ENCODE measurements around the gene PRKAR2A. TPM values are rescaled to one million over a fixed set of nuclear protein-coding genes. Genes with fewer than 3 reads are reported as not detected.

Gene PRKAR2A
- total RNA-seq, 1 experiment from 2014 or later, result 61.3 TPM

GRCh38 chr3:48859206-48859605 lies 11.5 kb upstream of the PRKAR2A start:
- no peaks in the 10 kb centered on the region for H3K9me3 Mint-ChIP-seq (ENCODE audit: unreplicated experiment)
- no peaks in the 10 kb centered on the region for H3K27me3 Mint-ChIP-seq (ENCODE audit: insufficient read depth, unreplicated experiment)
- no peak overlapping the region for H3K27ac Mint-ChIP-seq (ENCODE audit: low read depth, unreplicated experiment)
- ChIA-PET POLR2A (no interaction called here), CTCF (no interaction called here)
- DNase-seq (ENCODE audit: unreplicated experiment), result no peak
- peaks cover 4% of the 10 kb centered on the region for H3K4me1 Mint-ChIP-seq (ENCODE audit: insufficient read depth, unreplicated experiment)
- intact Hi-C loops (cut with micrococcal nuclease), result no loop called here
- H3K36me3 Mint-ChIP-seq (ENCODE audit: insufficient read depth, unreplicated experiment), result peaks cover 15% of the 10 kb centered on the region
- BruUV-seq (replicated peaks), result no TSS peak
- H3K4me3 Mint-ChIP-seq (ENCODE audit: unreplicated experiment), result no peak overlapping the region
- no peak for TF ChIP-seq CTCF (IDR thresholded peaks at IDR 0.05; ENCODE audit: unreplicated experiment)

GRCh38 chr3:48858709-48859108 lies 11.0 kb upstream of the PRKAR2A start:
- TF ChIP-seq CTCF (IDR thresholded peaks at IDR 0.05; ENCODE audit: unreplicated experiment), result no peak
- Mint-ChIP-seq H3K4me3 (ENCODE audit: unreplicated experiment) (no peak overlapping the region), H3K27me3 (ENCODE audit: insufficient read depth, unreplicated experiment) (no peaks in the 10 kb centered on the region), H3K4me1 (ENCODE audit: insufficient read depth, unreplicated experiment) (peaks cover 4% of the 10 kb centered on the region), H3K9me3 (ENCODE audit: unreplicated experiment) (no peaks in the 10 kb centered on the region), H3K27ac (ENCODE audit: low read depth, unreplicated experiment) (no peak overlapping the region), H3K36me3 (ENCODE audit: insufficient read depth, unreplicated experiment) (peaks cover 15% of the 10 kb centered on the region)
- ChIA-PET CTCF (no interaction called here), POLR2A (no interaction called here)
- intact Hi-C loops (cut with micrococcal nuclease), result no loop called here
- DNase-seq (ENCODE audit: unreplicated experiment), result no peak
- BruUV-seq (replicated peaks), result no TSS peak

GRCh38 chr3:48857641-48858040 lies 10.0 kb upstream of the PRKAR2A start:
- BruUV-seq (replicated peaks), result no TSS peak
- Mint-ChIP-seq H3K4me1 (ENCODE audit: insufficient read depth, unreplicated experiment) (peaks cover 3% of the 10 kb centered on the region), H3K9me3 (ENCODE audit: unreplicated experiment) (no peaks in the 10 kb centered on the region), H3K4me3 (ENCODE audit: unreplicated experiment) (no peak overlapping the region), H3K27ac (ENCODE audit: low read depth, unreplicated experiment) (no peak overlapping the region), H3K27me3 (ENCODE audit: insufficient read depth, unreplicated experiment) (no peaks in the 10 kb centered on the region), H3K36me3 (ENCODE audit: insufficient read depth, unreplicated experiment) (peaks cover 15% of the 10 kb centered on the region)
- TF ChIP-seq CTCF (IDR thresholded peaks at IDR 0.05; ENCODE audit: unreplicated experiment), result no peak
- no peak for DNase-seq (ENCODE audit: unreplicated experiment)
- intact Hi-C loops (cut with micrococcal nuclease), result no loop called here
- ChIA-PET POLR2A (interaction anchor here (2.3 kb wide), 1 partner anchor 11 kb away, joined by 12 read pairs; the partner anchor contains the start of gene PRKAR2A), CTCF (interaction anchor here (0.7 kb wide), 1 partner anchor 477 kb away, joined by 3 read pairs; no protein-coding TSS in a partner anchor)

GRCh38 chr3:48856469-48856868 lies 8.8 kb upstream of the PRKAR2A start:
- CTCF ChIA-PET, result interaction anchor here (0.5 to 0.9 kb wide), 2 partner anchors 9 to 52 kb away, joined by 3 read pairs; partner anchors contain the start of gene PRKAR2A
- BruUV-seq (replicated peaks), result no TSS peak
- H3K27me3 Mint-ChIP-seq (ENCODE audit: insufficient read depth, unreplicated experiment), result no peaks in the 10 kb centered on the region
- no peak for DNase-seq (ENCODE audit: unreplicated experiment)
- POLR2A ChIA-PET, result interaction anchor here (2.3 kb wide), 1 partner anchor 9 kb away, joined by 12 read pairs; the partner anchor contains the start of gene PRKAR2A
- intact Hi-C loops (cut with micrococcal nuclease), result no loop called here
- no peak overlapping the region for H3K27ac Mint-ChIP-seq (ENCODE audit: low read depth, unreplicated experiment)
- H3K4me3 Mint-ChIP-seq (ENCODE audit: unreplicated experiment), result no peak overlapping the region
- no peaks in the 10 kb centered on the region for H3K9me3 Mint-ChIP-seq (ENCODE audit: unreplicated experiment)
- no peaks in the 10 kb centered on the region for H3K4me1 Mint-ChIP-seq (ENCODE audit: insufficient read depth, unreplicated experiment)
- no peak for TF ChIP-seq CTCF (IDR thresholded peaks at IDR 0.05; ENCODE audit: unreplicated experiment)
- peaks cover 12% of the 10 kb centered on the region for H3K36me3 Mint-ChIP-seq (ENCODE audit: insufficient read depth, unreplicated experiment)

All from MCF 10A (cell line).